ENCODE results near the gene FBXL7.

DNA sequence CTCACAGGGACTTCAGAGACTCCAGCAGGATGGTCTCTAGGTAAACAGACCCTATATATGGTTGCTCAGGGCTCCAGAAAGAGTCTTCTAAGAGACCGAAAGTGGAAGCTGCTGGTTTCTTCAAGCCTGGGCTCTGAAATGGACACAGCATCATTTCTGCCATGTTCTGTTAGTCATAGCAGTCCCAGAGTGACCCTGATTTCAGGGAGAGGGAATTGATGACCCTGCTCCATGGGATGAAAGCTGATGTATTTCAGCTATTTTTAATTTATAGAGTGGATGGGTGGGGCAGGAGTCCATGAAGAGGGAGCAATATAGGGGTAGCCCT lies 135.3 kb downstream of the FBXL7 start:
- TF ChIP-seq, protein P1, sequence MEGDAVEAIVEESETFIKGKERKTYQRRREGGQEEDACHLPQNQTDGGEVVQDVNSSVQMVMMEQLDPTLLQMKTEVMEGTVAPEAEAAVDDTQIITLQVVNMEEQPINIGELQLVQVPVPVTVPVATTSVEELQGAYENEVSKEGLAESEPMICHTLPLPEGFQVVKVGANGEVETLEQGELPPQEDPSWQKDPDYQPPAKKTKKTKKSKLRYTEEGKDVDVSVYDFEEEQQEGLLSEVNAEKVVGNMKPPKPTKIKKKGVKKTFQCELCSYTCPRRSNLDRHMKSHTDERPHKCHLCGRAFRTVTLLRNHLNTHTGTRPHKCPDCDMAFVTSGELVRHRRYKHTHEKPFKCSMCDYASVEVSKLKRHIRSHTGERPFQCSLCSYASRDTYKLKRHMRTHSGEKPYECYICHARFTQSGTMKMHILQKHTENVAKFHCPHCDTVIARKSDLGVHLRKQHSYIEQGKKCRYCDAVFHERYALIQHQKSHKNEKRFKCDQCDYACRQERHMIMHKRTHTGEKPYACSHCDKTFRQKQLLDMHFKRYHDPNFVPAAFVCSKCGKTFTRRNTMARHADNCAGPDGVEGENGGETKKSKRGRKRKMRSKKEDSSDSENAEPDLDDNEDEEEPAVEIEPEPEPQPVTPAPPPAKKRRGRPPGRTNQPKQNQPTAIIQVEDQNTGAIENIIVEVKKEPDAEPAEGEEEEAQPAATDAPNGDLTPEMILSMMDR (conservative IDR thresholded peaks at IDR 0.05 in 1 of 2, IDR thresholded peaks at IDR 0.05 in 1 of 2; ENCODE audit: low read depth in 1 of 2, low read length in 2 of 2) = no peak
- no peak for TF ChIP-seq EZH2 (IDR thresholded peaks at IDR 0.05; ENCODE audit: low read length, missing control alignments)

Data from fibroblast of lung (primary cell).